HG03457 (cell line): ENCODE results near the gene OSBPL1A.

ENCODE experiments used
- ATAC-seq: cut with Tn5 transposase; IDR thresholded peaks from one replicate; pipeline ENCODE4 v1.9.1; 2021; ENCODE audit warnings: moderate number of reproducible peaks; ENCODE audit not compliant: unreplicated experiment

Gene OSBPL1A

DNA sequence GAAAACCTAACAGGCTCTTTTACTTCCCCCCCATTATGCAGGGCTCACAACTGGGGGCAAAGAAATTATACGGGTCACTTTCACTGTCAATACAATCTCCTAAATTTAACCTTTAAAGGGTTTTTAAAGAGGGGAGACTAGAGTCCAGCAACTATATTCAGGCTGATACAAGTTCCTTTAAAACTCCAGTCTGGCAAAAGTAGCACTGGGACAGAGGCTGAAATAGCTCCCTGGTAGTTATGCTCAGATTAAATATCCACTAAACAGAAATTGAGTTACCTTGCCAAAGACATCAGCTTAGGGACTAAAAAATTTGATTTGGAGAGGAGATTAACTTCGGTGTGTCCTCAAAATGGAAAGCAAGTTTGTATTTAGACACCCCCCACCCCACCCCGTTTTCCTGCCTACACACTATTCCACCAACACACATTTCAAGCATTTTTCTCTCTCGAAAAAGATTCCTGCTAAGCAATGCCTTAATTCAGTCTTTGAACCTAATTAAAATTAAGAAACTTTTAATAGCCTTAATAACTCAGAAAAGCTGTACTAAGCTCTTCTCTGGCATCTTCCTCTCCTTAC, 127.2 kb downstream of the OSBPL1A start:
- ATAC-seq: no peak

DNA sequence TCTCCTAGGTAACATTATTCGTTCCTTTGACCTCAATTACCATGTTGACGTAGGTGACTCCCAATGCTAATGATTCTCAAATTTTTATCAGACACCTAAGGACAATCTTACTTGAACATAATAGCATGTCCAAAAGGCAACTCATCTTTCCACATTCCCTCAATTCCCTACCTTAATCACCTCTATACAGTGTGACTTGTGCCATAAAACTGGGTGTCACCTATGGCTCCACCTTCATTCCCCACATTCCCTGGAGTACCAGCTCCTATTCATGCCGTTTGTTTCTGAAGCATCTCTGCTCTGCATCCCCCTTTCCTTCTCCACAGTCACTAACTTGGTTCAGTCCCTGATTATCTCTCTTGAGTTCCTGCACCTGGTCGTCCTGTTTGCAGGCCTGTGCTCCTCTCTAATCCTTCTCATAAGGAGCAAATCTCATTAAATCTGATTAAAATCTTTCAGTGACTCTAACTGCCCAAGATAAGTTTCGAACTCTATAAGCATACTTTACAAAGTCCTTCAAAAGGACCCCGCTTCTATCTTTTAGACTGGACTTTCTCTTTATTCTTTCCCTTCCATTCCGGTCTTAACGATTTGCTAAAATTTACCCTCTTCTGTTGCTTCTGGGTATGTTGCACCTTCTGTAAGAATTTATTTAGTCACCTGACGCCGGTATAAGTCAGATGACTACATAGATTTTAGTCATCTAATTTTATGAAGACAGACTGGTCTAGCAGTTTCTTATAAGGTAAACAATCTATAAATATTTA, 128.7 kb downstream of the OSBPL1A start:
- no peak for ATAC-seq

GRCh38 chr18:24267878-24268277, 129.7 kb downstream of the OSBPL1A start:
- ATAC-seq: no peak

- ATAC-seq: no peak
Measured at GRCh38 chr18:24266131-24266530, 131.5 kb downstream of the OSBPL1A start.

DNA sequence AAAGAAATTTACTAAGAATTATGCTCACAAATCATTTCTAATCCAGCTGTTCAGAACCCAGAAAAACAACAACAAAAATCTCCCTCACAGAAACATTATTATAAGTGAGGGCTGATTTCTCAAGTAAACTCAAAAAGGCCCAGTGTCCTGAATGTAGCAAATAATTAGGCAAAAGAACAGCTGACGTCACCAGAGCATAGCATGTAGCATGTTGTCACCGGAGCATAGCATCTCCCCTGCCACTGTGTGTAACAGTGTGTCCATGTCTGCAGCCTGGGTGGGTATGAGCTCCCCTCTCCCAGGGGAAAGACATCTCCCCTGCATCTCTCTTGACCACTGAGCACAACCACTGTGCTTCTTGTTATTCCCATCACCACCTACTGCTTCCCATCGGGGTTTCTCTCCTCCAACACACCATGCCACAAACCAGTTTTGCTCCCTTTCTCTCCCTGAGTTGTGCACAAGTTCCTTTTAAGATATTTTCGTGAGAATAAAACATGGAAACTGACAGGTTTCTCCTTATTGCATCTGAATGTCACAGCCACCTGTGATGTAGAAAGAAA, 132.0 kb downstream of the OSBPL1A start:
- ATAC-seq: no peak

DNA sequence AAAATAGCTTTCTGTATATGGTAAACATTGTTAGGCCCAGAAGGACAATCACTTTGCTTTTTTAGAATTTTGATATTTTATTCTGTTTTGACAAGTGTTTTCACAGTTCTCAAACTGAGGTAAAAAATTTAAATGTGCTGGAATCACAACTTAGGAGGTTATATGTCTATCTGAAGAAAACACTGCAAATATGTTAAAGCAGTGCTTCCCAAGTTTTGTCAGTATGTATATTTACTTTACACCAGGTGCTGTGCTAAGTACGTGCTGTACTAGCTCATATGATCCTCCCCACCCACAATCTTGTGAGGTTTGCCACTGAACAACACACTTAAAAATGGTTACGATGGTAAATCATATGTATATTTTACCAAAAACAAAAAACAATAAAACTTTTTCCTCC, 134.6 kb downstream of the OSBPL1A start:
- ATAC-seq: no peak

- ATAC-seq: no peak
Measured at GRCh38 chr18:24262087-24262486, 135.5 kb downstream of the OSBPL1A start.

GRCh38 chr18:24259869-24260641, 137.6 kb downstream of the OSBPL1A start:
- no peak for ATAC-seq

DNA sequence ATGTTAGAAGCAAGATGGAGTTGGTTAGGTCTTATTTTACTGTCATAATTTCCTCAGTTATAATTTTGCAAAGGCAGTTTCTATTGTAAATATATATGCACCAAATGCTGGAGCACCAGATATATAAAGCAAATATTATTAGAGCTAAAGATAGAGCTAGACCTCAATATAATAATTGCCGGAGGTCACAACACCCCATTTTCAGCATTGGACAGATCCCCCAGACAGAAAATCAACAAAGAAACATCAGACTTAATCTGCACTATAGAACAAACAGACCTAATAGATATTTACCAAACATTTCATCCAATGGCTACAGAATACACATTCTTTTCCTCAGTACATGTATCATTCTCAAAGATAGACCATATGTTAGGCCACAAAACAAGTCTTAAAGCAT, 143.6 kb downstream of the OSBPL1A start:
- no peak for ATAC-seq

DNA sequence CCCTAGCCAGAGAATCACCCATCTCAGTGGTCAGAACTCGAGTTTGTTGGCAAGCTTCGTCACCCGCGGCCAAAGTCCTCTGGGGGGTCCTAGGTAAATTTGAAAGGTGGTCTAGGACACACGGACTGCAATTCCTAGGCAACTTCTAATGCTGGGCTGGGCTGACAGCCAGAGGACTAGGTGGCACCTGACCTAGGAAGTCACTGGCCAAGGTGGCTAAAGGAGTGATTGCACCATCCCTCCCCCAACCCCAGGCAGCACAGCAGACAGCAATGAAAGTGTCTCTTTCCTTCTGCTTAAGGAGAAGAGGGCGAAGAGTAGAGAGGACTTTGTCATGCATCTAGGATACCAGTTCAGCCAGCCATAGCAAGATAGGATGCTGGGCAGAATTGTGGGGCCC, 147.9 kb downstream of the OSBPL1A start:
- ATAC-seq: no peak

DNA sequence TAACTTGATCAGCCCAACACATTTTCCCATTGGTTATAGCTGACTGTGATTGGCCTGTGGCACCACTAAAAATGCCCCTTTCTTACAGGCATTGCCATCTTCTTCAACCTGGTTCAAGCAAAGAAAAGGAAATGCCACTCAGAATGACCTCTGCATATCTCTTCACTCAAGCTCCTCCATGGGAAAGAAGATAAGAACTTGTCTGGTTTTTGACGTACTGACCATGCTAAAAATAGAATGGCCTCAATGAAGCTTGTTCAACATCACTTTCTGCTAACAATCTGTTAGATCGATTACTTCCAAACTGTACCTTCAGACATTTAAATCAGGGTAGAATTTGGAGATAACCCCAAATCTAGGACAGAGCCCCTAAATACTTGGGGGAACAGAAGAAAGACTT, 149.3 kb downstream of the OSBPL1A start:
- ATAC-seq: no peak

- ATAC-seq: no peak
Measured at GRCh38 chr18:24246143-24246542, 151.5 kb downstream of the OSBPL1A start.

GRCh38 chr18:24244698-24245097, 152.9 kb downstream of the OSBPL1A start:
- no peak for ATAC-seq

DNA sequence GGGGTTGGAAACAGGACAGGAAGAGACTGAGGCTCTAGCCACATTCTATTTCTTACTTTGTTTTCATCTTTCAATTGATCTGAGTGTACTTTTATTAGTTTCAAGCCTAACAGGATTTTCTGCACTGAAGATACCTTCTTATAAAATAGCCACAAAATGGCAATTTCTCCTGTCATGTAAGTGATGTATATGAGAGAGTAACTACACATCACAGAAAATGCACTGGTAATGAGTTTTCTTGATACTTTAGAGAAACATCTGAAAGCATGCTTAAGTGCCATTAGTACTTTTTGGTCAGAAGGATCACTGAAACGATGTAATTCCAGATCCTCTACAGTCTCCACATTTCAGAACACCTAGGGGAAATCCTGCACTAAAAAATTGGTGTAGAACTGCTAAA, 153.9 kb downstream of the OSBPL1A start:
- no peak for ATAC-seq

DNA sequence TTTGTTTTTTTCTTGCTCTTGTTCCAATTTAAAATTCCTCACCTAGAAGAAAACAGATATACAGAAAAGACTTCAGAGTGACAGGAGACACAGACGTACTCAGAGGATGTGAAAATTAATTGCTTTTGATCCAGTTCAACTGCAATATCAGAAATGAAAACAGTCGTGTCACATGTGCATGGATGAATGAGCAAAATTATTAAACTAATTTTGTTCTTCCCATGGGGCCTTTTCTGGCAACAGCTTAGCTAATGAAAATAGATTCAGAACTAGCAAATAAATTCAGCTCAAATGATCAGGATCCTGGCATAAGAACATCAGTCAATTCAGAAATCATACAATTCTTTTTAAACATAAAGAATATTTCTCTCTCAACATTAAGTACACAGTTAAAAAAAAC, 158.3 kb downstream of the OSBPL1A start:
- no peak for ATAC-seq

DNA sequence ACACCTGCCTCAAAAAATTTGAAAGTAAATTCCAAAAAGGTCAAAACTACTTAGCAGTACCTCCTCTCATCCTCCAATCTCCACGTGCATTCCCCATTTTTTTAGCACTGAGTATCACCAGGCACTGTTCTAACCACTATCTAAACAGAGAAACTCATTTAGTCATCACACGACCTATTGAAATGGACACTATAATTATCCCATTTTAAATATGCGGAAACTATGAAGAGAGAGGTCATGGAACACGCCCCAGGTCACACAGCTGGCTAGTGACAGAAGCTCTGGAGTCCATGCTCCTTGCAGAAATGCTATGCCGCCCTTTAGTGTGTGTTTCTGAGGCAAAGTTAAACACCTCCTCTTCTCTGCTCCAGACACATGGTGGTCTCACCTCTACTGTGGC, 159.2 kb downstream of the OSBPL1A start:
- ATAC-seq: no peak

DNA sequence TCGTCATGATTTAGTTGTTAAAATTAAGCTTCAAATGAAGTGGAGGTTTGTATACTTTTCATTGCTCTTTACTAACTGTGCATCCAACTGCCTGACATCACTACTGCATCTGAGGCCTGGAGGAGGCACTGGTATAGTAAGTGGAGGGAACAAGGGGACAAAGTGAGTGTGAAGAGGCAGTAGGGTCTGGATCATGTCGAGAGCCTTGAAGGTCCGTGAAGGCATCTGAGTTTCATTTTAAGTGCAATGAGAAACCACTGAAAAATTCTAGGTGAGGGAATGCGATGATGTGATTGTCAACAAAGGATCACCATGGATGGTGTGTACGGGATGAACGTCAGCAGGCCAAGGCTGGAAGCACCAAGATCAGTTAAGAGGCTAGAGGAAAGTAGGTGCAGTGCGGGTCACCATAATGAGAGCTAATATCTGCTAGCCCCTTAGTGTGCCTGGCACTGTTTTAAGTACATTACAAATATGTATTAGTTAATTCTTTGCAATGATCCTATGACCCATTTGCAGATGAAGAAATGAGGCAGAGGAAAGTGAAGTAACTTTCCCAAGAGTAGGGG, 162.7 kb downstream of the OSBPL1A start:
- ATAC-seq: no peak

DNA sequence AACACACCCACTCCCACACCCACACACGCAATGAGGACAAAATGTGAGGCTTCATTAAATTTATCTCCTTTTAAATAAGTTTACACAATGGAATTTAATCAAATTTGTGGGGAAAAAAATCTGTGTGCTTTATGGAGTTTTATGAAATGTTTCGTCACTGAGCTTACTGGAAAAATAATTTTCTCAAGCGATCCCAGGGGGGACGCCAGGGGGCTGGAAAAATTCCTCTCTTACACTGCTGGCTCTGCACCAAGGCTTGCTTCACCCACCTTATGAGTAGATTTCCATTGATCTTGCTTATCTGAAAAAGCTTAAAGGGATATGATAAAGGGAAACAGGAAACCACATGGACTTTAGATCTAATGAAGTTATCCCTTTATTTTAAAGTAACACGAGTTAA, 163.3 kb downstream of the OSBPL1A start:
- ATAC-seq: no peak

GRCh38 chr18:24232800-24233199, 164.8 kb downstream of the OSBPL1A start:
- ATAC-seq: no peak

- ATAC-seq: no peak
Measured at GRCh38 chr18:24231773-24232735, 165.6 kb downstream of the OSBPL1A start.
